ENCODE results near the gene TMEM184A.

- no peak for TF ChIP-seq EZH2phosphoT487 (IDR thresholded peaks at IDR 0.05; ENCODE audit: low read depth, severe bottlenecking, unreplicated experiment)
- no peak for TF ChIP-seq CTCF (IDR thresholded peaks at IDR 0.05; ENCODE audit: poor library complexity)
Measured at GRCh38 chr7:1554333-1555045, 1.5 kb downstream of the TMEM184A start.

Measured in hepatocyte (in vitro differentiated cells).